ENCODE measurements around the gene CADM1.
A peak's percentile ranks its signal among the peaks of the same experiment; 100 is the strongest.

CADM1 gene

DNA sequence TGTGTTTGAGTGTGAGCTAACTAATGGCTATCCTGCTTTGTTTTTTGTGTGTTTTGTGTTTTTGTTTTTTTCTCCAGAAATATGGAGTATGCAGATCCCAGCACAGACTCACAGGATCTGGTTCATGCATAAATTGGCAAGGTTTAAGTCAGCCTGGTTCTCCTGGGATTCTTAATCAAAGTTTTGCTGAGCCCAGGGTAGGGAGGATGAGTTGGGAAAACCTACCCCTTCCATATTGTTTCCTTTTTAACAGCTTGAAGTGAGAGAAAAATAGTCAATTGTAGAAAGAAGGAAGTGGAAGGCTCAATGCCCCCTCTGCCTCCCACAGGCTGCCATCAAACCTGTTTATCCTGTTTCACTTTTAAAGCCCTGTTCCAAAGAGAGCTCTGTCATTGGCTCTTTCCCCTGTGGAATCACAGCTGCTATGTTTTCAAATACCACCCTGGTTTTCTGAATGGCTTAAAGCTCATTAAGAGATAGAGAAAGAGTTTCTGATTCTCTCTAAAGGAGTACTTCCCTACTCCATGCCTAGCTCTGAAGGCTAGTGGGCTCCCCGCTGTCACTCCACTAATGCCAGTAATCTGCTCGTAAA, 23.4 kb upstream of the CADM1 start:
- Mint-ChIP-seq H3K27ac (no peak overlapping the region), H3K27me3 (peaks cover 10% of the 10 kb centered on the region), H3K9me3 (no peaks in the 10 kb centered on the region), H3K4me3 (no peak overlapping the region), H3K36me3 (ENCODE audit: low read depth) (no peaks in the 10 kb centered on the region), H3K4me1 (ENCODE audit: low read depth) (no peaks in the 10 kb centered on the region)
- intact Hi-C loops (cut with micrococcal nuclease), result no loop called here

- H3K9me3 Mint-ChIP-seq, result no peaks in the 10 kb centered on the region
- intact Hi-C loops (cut with micrococcal nuclease), result no loop called here
- no peak overlapping the region for H3K27ac Mint-ChIP-seq
- H3K36me3 Mint-ChIP-seq (ENCODE audit: low read depth), result no peaks in the 10 kb centered on the region
- no peaks in the 10 kb centered on the region for H3K4me1 Mint-ChIP-seq (ENCODE audit: low read depth)
- no peak overlapping the region for H3K4me3 Mint-ChIP-seq
- H3K27me3 Mint-ChIP-seq, result peaks cover 11% of the 10 kb centered on the region
Measured at GRCh38 chr11:115525531-115526006, 21.4 kb upstream of the CADM1 start.

DNA sequence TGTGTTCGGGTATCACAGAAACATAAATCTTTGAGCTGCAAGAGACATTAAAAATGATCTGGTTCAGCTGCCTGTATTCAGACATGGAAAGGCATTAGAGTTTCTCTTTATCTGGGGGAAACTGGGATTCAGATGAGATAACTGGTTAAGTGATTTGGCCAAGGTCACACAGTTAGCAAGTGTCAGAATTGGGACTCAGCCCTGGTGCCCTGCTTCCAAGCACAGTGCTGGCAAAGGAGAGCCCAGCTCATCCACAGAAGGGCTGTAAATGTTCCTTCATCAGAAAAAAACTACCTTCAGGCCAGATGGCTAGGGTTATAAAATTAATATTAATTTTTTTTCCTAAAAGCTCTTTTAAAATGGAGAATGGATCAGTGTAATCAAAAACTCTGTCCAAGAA, 20.4 kb upstream of the CADM1 start:
- intact Hi-C loops (cut with micrococcal nuclease), result no loop called here

GRCh38 chr11:115523727-115524399, 19.6 kb upstream of the CADM1 start:
- H3K27me3 Mint-ChIP-seq, result peaks cover 13% of the 10 kb centered on the region
- H3K27ac Mint-ChIP-seq, result no peak overlapping the region
- intact Hi-C loops (cut with micrococcal nuclease), result no loop called here
- H3K4me1 Mint-ChIP-seq (ENCODE audit: low read depth), result no peaks in the 10 kb centered on the region
- H3K4me3 Mint-ChIP-seq, result no peak overlapping the region
- H3K36me3 Mint-ChIP-seq (ENCODE audit: low read depth), result no peaks in the 10 kb centered on the region
- no peaks in the 10 kb centered on the region for H3K9me3 Mint-ChIP-seq

More for the DNA sequence above, 20.4 kb upstream of the CADM1 start:
- Mint-ChIP-seq H3K27ac (no peak overlapping the region), H3K36me3 (ENCODE audit: low read depth) (no peaks in the 10 kb centered on the region), H3K9me3 (no peaks in the 10 kb centered on the region), H3K4me1 (ENCODE audit: low read depth) (no peaks in the 10 kb centered on the region), H3K4me3 (no peak overlapping the region), H3K27me3 (peaks cover 16% of the 10 kb centered on the region)

DNA sequence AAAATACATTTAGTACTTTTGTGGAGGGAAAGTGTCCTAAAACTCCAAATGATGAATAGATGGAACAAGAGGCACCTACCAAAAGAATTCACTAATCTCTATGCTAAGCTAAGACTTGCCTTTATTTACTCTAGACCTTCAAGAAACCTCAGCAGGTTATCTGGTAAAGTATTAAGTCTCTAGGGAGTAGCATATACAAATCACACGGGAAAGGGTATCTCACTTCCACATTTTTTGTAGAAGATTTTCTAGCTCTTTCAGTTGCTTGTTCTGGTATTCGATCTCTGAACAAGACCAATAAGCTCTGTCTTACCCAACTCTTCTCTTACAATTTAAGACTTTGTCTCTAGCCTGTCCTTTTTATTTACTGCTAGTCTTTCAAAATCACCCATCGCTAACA, 18.1 kb upstream of the CADM1 start:
- Mint-ChIP-seq H3K9me3 (no peaks in the 10 kb centered on the region), H3K4me3 (no peak overlapping the region), H3K36me3 (ENCODE audit: low read depth) (no peaks in the 10 kb centered on the region), H3K4me1 (ENCODE audit: low read depth) (no peaks in the 10 kb centered on the region), H3K27ac (no peak overlapping the region), H3K27me3 (peaks cover 16% of the 10 kb centered on the region)
- intact Hi-C loops (cut with micrococcal nuclease), result no loop called here

DNA sequence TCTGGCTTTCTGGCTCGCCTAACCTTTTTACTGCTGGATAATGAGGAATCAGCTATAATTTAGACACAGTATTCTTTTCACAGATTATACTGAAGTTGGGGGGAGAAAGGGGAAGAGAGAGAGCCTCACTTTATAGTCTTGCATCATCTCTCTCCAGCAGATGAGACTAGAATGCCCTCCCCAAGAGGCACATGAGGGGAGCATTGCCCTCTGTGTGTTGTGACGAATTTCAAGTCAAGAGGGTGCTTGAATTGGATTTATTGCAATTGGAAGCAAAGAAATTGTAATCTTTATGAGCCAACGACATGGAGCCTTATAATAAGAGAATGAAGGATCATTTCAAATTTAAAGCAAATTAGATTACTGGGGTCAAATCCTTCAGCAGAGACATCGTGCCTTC, 17.6 kb upstream of the CADM1 start:
- Mint-ChIP-seq H3K27me3 (peaks cover 16% of the 10 kb centered on the region), H3K36me3 (ENCODE audit: low read depth) (no peaks in the 10 kb centered on the region), H3K4me3 (no peak overlapping the region), H3K27ac (no peak overlapping the region), H3K4me1 (ENCODE audit: low read depth) (no peaks in the 10 kb centered on the region), H3K9me3 (no peaks in the 10 kb centered on the region)
- intact Hi-C loops (cut with micrococcal nuclease), result no loop called here

GRCh38 chr11:115518983-115519628, 14.9 kb upstream of the CADM1 start:
- H3K4me1 Mint-ChIP-seq (ENCODE audit: low read depth), result no peaks in the 10 kb centered on the region
- no peaks in the 10 kb centered on the region for H3K9me3 Mint-ChIP-seq
- no peaks in the 10 kb centered on the region for H3K36me3 Mint-ChIP-seq (ENCODE audit: low read depth)
- H3K4me3 Mint-ChIP-seq, result no peak overlapping the region
- H3K27me3 Mint-ChIP-seq, result peaks cover 25% of the 10 kb centered on the region
- no peak overlapping the region for H3K27ac Mint-ChIP-seq
- intact Hi-C loops (cut with micrococcal nuclease), result no loop called here

- intact Hi-C loops (cut with micrococcal nuclease), result no loop called here
- peaks cover 25% of the 10 kb centered on the region for H3K27me3 Mint-ChIP-seq
- no peak overlapping the region for H3K27ac Mint-ChIP-seq
- H3K9me3 Mint-ChIP-seq, result no peaks in the 10 kb centered on the region
- H3K4me1 Mint-ChIP-seq (ENCODE audit: low read depth), result no peaks in the 10 kb centered on the region
- no peak overlapping the region for H3K4me3 Mint-ChIP-seq
- no peaks in the 10 kb centered on the region for H3K36me3 Mint-ChIP-seq (ENCODE audit: low read depth)
Measured at GRCh38 chr11:115515647-115516395, 11.6 kb upstream of the CADM1 start.

GRCh38 chr11:115506954-115507675, 2.9 kb upstream of the CADM1 start:
- no peaks in the 10 kb centered on the region for H3K36me3 Mint-ChIP-seq (ENCODE audit: low read depth)
- no peak overlapping the region for H3K4me3 Mint-ChIP-seq
- H3K4me1 Mint-ChIP-seq (ENCODE audit: low read depth), result peaks cover 22% of the 10 kb centered on the region
- intact Hi-C loops (cut with micrococcal nuclease), result loop anchor here (10.0 kb wide), 1 partner anchor 172 kb away; no protein-coding TSS in a partner anchor
- peaks cover 60% of the 10 kb centered on the region for H3K27me3 Mint-ChIP-seq
- no peak overlapping the region for H3K27ac Mint-ChIP-seq
- no peaks in the 10 kb centered on the region for H3K9me3 Mint-ChIP-seq

DNA sequence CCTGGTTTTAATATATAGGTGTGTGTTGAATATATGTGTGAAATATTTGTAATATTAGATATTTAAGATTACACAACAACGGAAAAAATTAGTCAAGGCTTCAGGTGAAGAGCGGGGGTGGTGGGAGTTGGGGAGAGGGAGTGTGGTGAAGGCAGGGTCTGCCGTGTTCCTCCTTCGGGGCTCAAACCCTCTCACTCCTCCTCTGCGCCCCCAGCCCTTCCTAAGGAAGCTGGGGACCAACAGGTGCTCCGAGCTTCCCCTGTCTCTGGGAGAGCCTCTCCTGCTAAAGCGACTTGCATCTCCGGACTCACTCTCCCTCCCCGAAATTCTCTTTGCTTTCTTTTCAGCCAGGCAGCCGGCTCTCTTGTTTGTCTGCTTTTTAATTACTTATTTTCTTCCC, 960 bp upstream of the CADM1 start:
- H3K4me3 Mint-ChIP-seq, result no peak overlapping the region
- H3K9me3 Mint-ChIP-seq, result no peaks in the 10 kb centered on the region
- peaks cover 22% of the 10 kb centered on the region for H3K4me1 Mint-ChIP-seq (ENCODE audit: low read depth)
- no peak overlapping the region for H3K27ac Mint-ChIP-seq
- peaks cover 57% of the 10 kb centered on the region for H3K27me3 Mint-ChIP-seq
- no peaks in the 10 kb centered on the region for H3K36me3 Mint-ChIP-seq (ENCODE audit: low read depth)
- intact Hi-C loops (cut with micrococcal nuclease), result loop anchor here (10.0 kb wide), 1 partner anchor 170 kb away; no protein-coding TSS in a partner anchor

GRCh38 chr11:115503886-115504275, 334 bp downstream of the CADM1 start:
- H3K4me3 Mint-ChIP-seq, result peak overlapping the region; percentile 67
- intact Hi-C loops (cut with micrococcal nuclease), result loop anchor here (10.0 kb wide), 1 partner anchor 169 kb away; no protein-coding TSS in a partner anchor

DNA sequence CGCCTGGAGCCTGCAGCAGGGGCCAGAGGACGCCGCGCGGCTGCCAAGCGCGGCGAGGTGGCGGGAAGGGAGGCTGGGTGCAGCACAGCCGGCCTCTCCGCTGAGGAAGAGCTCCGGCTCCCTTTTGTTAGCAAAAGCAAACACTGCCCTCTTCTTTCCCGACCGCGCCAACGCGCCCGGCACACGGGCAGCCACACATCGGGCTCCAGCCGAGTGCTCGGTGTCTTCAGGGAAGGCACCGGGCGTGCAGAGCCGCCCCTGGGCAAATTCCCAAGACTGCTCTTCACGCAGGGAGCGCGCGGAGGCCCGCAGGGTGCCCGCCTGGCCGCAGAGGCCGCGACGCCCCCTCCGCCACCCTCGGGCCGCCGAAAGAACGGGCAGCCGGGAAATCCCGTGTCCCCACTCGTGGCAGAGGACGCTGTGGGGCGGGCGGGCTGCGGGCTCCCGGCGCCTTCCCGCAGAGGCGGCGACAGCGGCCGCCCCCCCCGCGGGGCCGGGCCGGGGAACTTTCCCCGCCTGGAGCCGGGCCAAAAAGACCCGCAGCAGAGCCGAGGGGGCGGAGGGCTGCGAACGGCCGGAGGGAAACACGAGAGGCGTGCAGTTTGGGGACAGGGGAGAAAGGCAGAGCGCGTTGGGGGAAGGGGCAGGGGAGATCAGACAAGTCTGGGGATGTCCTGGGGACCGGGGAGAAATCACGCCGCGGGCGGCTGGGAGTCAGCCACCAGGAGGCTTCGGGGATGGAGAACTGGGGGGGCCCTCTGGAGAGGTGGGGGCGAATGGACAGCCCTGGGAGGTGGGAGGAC, 931 bp downstream of the CADM1 start:
- Mint-ChIP-seq H3K27me3 (peaks cover 56% of the 10 kb centered on the region), H3K27ac (no peak overlapping the region), H3K36me3 (ENCODE audit: low read depth) (no peaks in the 10 kb centered on the region), H3K4me1 (ENCODE audit: low read depth) (peaks cover 22% of the 10 kb centered on the region), H3K4me3 (peak overlapping the region; percentile 67), H3K9me3 (no peaks in the 10 kb centered on the region)
- intact Hi-C loops (cut with micrococcal nuclease), result loop anchor here (10.0 kb wide), 1 partner anchor 168 kb away; no protein-coding TSS in a partner anchor

More at GRCh38 chr11:115503886-115504275, 334 bp downstream of the CADM1 start:
- Mint-ChIP-seq H3K27me3 (peaks cover 53% of the 10 kb centered on the region), H3K27ac (no peak overlapping the region), H3K36me3 (ENCODE audit: low read depth) (no peaks in the 10 kb centered on the region), H3K9me3 (no peaks in the 10 kb centered on the region), H3K4me1 (ENCODE audit: low read depth) (peaks cover 22% of the 10 kb centered on the region)

All from dendritic cell treated with granulocyte-macrophage colony-stimulating factor and Interleukin-4, amounts not matched to agents 40 ng/mL and 50 ng/mL, for 4 days (primary cell).